IMR-90 (cell line): Measurements from ENCODE around the gene DOK3. TPM values are rescaled to one million over a fixed set of nuclear protein-coding genes. Genes with fewer than 3 reads are reported as not detected.

Experiments
- ATAC-seq: fragments of 200-7000 bp; cut with Tn5 transposase; 2 replicates; pipeline ENCODE4 v1.9.1; 2020; ENCODE audit warnings: low read depth, mild to moderate bottlenecking, moderate library complexity
- BruUV-seq: library from RNA; stranded (reverse); fragments of 400-500 nt; replicated peaks from 2 replicates; lab custom pipeline; 2021; lab: Mats Ljungman, UMichigan
- CTCF ChIA-PET: fragments of 300-600 bp; formaldehyde crosslinking; extraction: SDS; loops from one replicate; lab custom pipeline; 2021; ENCODE audit warnings: antibody characterized with exemption; lab: Yijun Ruan, JAX
- POLR2A ChIA-PET: fragments of 300-600 bp; sonication (Branson Sonifier 250); formaldehyde crosslinking; loops from one replicate; lab custom pipeline; 2022; ENCODE audit warnings: antibody characterized with exemption; ENCODE audit not compliant: unreplicated experiment; lab: Charles Lee
- DNase-seq: peaks from one replicate; pipeline ENCODE4 v3.0.0; 2013
- H2AFZ ChIP-seq: replicated peaks from 2 replicates; pipeline ENCODE3; 2013; ENCODE audit warnings: low read length, mild to moderate bottlenecking; ENCODE audit not compliant: poor library complexity
- H2AK5ac ChIP-seq: 2 replicates; pipeline ENCODE4 v1.6.1; 2013; ENCODE audit warnings: low read depth, low read length, inconsistent platforms
- H2AK9ac ChIP-seq: replicated peaks from 2 replicates; pipeline ENCODE3; 2013; ENCODE audit warnings: mild to moderate bottlenecking, low read depth, low read length, moderate library complexity; ENCODE audit not compliant: poor library complexity
- H2BK120ac ChIP-seq: 2 replicates; pipeline ENCODE4 v1.6.1; 2013; ENCODE audit warnings: low read depth, low read length, inconsistent platforms
- H2BK15ac ChIP-seq: 3 replicates; pipeline ENCODE4 v1.6.1; 2013; ENCODE audit warnings: low read depth, low read length, inconsistent platforms
- H2BK20ac ChIP-seq: 2 replicates; pipeline ENCODE4 v1.6.1; 2013; ENCODE audit warnings: low read depth, mild to moderate bottlenecking, inconsistent platforms, low read length, moderate library complexity
- H2BK5ac ChIP-seq: 2 replicates; pipeline ENCODE4 v1.6.1; 2013; ENCODE audit warnings: mild to moderate bottlenecking, low read depth, low read length, inconsistent platforms; ENCODE audit not compliant: poor library complexity, severe bottlenecking
- H3K14ac ChIP-seq: replicated peaks from 2 replicates; pipeline ENCODE4 v1.6.1; 2013; ENCODE audit warnings: low read depth, low read length, inconsistent platforms
- H3K18ac ChIP-seq: 2 replicates; pipeline ENCODE4 v1.6.1; 2013; ENCODE audit warnings: low read depth, low read length, control low read depth
- H3K23ac ChIP-seq: 2 replicates; pipeline ENCODE4 v1.6.1; 2013; ENCODE audit warnings: low read depth, low read length, inconsistent platforms
- H3K27ac ChIP-seq: 2 replicates; pipeline ENCODE4 v1.5.1; 2013; ENCODE audit warnings: mild to moderate bottlenecking, control low read depth, low read length; ENCODE audit not compliant: insufficient read depth
- H3K27me3 ChIP-seq: 2 replicates; pipeline ENCODE4 v1.6.1; 2013; ENCODE audit warnings: low read length; ENCODE audit not compliant: control insufficient read depth, insufficient read depth
- H3K36me3 ChIP-seq: 2 replicates; pipeline ENCODE4 v1.6.1; 2013; ENCODE audit warnings: low read length, mixed read lengths; ENCODE audit not compliant: control insufficient read depth, insufficient read depth
- H3K4ac ChIP-seq: 2 replicates; pipeline ENCODE4 v1.6.1; 2013; ENCODE audit warnings: low read depth, low read length, inconsistent platforms
- H3K4me1 ChIP-seq: 2 replicates; pipeline ENCODE4 v1.6.1; 2013; ENCODE audit warnings: low read length, mixed read lengths; ENCODE audit not compliant: control insufficient read depth, insufficient read depth
- H3K4me2 ChIP-seq: 2 replicates; pipeline ENCODE4 v1.6.1; 2013; ENCODE audit warnings: low read depth, mild to moderate bottlenecking, control low read depth, low read length, moderate library complexity
- H3K4me3 ChIP-seq: 2 replicates; pipeline ENCODE4 v1.5.1; 2013; ENCODE audit warnings: low read depth, mild to moderate bottlenecking, control low read depth, low read length, moderate library complexity; ENCODE audit not compliant: insufficient read depth
- H3K56ac ChIP-seq: 2 replicates; pipeline ENCODE4 v1.6.1; 2013; ENCODE audit warnings: low read length, inconsistent platforms; ENCODE audit not compliant: insufficient read depth; ENCODE audit errors: extremely low read depth
- H3K79me1 ChIP-seq, 2 experiments: 2 replicates each; pipeline ENCODE4 v1.6.1; 2013; ENCODE audit warnings: low read length in 2 of 2, inconsistent platforms in 1 of 2, low read depth in 1 of 2
- H3K9ac ChIP-seq: 2 replicates; pipeline ENCODE4 v1.6.1; 2013; ENCODE audit warnings: low read depth, low read length, control low read depth
- H3K9me1 ChIP-seq: 2 replicates; pipeline ENCODE4 v1.6.1; 2013; ENCODE audit warnings: low read length, inconsistent platforms; ENCODE audit not compliant: insufficient read depth
- H3K9me3 ChIP-seq: 2 replicates; pipeline ENCODE4 v1.6.1; 2013; ENCODE audit warnings: low read length; ENCODE audit not compliant: control insufficient read depth, insufficient read depth
- H4K20me1 ChIP-seq: 2 replicates; pipeline ENCODE4 v1.6.1; 2013; ENCODE audit warnings: low read length, inconsistent platforms; ENCODE audit not compliant: insufficient read depth
- H4K5ac ChIP-seq: 2 replicates; pipeline ENCODE4 v1.6.1; 2013; ENCODE audit warnings: mild to moderate bottlenecking, low read depth, low read length, control low read depth
- H4K8ac ChIP-seq, 2 experiments: 2 replicates each; pipeline ENCODE4 v1.6.1; 2013; ENCODE audit warnings: low read depth in 2 of 2, low read length in 2 of 2, control low read depth in 1 of 2, inconsistent platforms in 1 of 2
- H4K91ac ChIP-seq: 2 replicates; pipeline ENCODE4 v1.6.1; 2013; ENCODE audit warnings: low read depth, low read length, inconsistent platforms; ENCODE audit not compliant: insufficient read depth
- BHLHE40 ChIP-seq: fragments of 150-350 bp; IDR thresholded peaks from 2 replicates; pipeline ENCODE4 v1.6.1; 2016; ENCODE audit warnings: mild to moderate bottlenecking, low read depth, low read length
- ELK1 ChIP-seq: fragments of 150-350 bp; IDR thresholded peaks from 2 replicates; pipeline ENCODE4 v1.6.1; 2016; ENCODE audit warnings: low read depth, mild to moderate bottlenecking, low read length, moderate library complexity, borderline replicate concordance
- MAFK ChIP-seq: IDR thresholded peaks from 2 replicates; pipeline ENCODE4 v1.6.1; 2012; ENCODE audit warnings: low read depth, low read length, improper control_type of control experiment
- MAZ ChIP-seq: IDR thresholded peaks from 2 replicates; pipeline ENCODE4 v1.6.1; 2012; ENCODE audit warnings: low read depth, mild to moderate bottlenecking, low read length, improper control_type of control experiment, moderate library complexity, borderline replicate concordance
- NFE2L2 ChIP-seq: fragments of 150-350 bp; IDR thresholded peaks from 2 replicates; pipeline ENCODE4 v1.6.1; 2016; ENCODE audit warnings: low read depth, mild to moderate bottlenecking, low read length
- POLR2A ChIP-seq: IDR thresholded peaks from 2 replicates; pipeline ENCODE4 v1.6.1; 2012; ENCODE audit warnings: mild to moderate bottlenecking, low read depth, low read length
- RAD21 ChIP-seq: IDR thresholded peaks from 2 replicates; pipeline ENCODE4 v1.6.1; 2012; ENCODE audit warnings: low read length, improper control_type of control experiment
- RCOR1 ChIP-seq: IDR thresholded peaks from 2 replicates; pipeline ENCODE4 v1.6.1; 2012; ENCODE audit warnings: mild to moderate bottlenecking, low read length, improper control_type of control experiment; ENCODE audit not compliant: insufficient replicate concordance
- RFX5 ChIP-seq: IDR thresholded peaks from 2 replicates; pipeline ENCODE4 v1.8.0; 2012; ENCODE audit warnings: low read depth, mild to moderate bottlenecking, low read length, moderate library complexity
- SMC3 ChIP-seq: fragments of 150-350 bp; IDR thresholded peaks from 2 replicates; pipeline ENCODE4 v1.6.1; 2016; ENCODE audit warnings: low read depth, mild to moderate bottlenecking, antibody characterized with exemption, low read length, moderate library complexity
- WGBS, 2 experiments: methylation state at CpG; one replicate each; pipeline versions ENCODE4 v1.1.5 to v1.1.7; 2013; ENCODE audit warnings: missing lambda C conversion rate in 2 of 2; ENCODE audit not compliant: insufficient read length in 1 of 2; ENCODE audit errors: extremely low coverage in 2 of 2; 5-methylcytosine and 5-hydroxymethylcytosine counted together
- dilution Hi-C: fragments of 300-500 bp; cut with HindIII; formaldehyde crosslinking; loops from one replicate; pipeline ENCODE4 v1.14.3; 2018; ENCODE audit warnings: low sequenced_read_pairs; ENCODE audit not compliant: unreplicated experiment
- in situ Hi-C: fragments of 300-500 bp; cut with MboI; formaldehyde crosslinking; loops from 3 replicates; pipeline ENCODE4 v1.14.3; 2019; ENCODE audit warnings: low sequenced_read_pairs, inconsistent platforms, mixed read lengths
- intact Hi-C: fragments of 100-400 bp; cut with micrococcal nuclease; formaldehyde crosslinking; loops from 2 replicates; pipeline ENCODE4 v1.10.0; 2022
- polyA plus RNA-seq, 3 experiments: library from polyadenylated mRNA; depleted of rRNA; stranded (reverse); fragments of >200 nt; gene quantifications; 2 replicates each; pipeline ENCODE4 v1.2.3, GENCODE V29; 2012; ENCODE audit warnings: low replicate concordance in 1 of 3
- total RNA-seq: library from RNA; depleted of rRNA; stranded (reverse); fragments of >200 nt; gene quantifications from 2 replicates; pipeline ENCODE4 v1.2.3, GENCODE V29; 2012
- TF ChIP-seq, protein P1 (sequence below): conservative IDR thresholded peaks from 2 replicates; pipeline ENCODE4 v1.5.1; 2012; ENCODE audit warnings: mild to moderate bottlenecking, low read depth, low read length, improper control_type of control experiment

Gene DOK3
- total and polyA plus RNA-seq, 2 of the 4 experiments (the other 2 are of a cell fraction) = 0.54 to 3.9 TPM

DNA sequence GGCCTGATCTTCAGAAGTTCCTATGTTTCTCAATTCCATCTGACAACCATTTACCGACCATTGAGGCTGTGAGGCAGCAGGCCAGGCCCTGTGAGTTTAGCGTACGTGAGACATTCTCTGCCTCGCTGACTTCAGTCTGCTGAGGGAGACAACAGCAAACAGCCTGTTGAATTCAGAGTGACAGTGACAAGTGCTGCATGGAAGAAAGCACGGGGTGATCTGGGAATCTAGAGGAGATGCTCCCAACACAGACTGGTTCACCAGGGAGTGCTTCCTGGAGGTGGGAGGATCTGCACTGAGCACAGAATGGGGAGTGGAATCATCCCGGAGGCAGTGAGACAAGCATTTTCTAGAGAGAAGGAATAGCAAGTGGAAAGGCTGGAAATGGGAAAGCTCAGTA, 17.2 kb upstream of the DOK3 start:
- Histone ChIP-seq H3K79me1 (peaks cover 36 to 65% of the 10 kb centered on the region in 2 experiments), H3K4me2 (no peak overlapping the region), H3K4ac (no peak overlapping the region), H2AK5ac (no peak overlapping the region), H4K5ac (no peak overlapping the region), H3K4me3 (no peak overlapping the region), H3K9me1 (peaks cover 3% of the 10 kb centered on the region; the same call in 1 of the 2 replicates), H3K56ac (no peak overlapping the region), H3K9me3 (no peaks in the 10 kb centered on the region), H3K27ac (no peak overlapping the region), H3K36me3 (peaks cover 88% of the 10 kb centered on the region), H3K9ac (no peak overlapping the region), H2AFZ (no peak overlapping the region), H3K18ac (no peak overlapping the region), H4K91ac (no peak overlapping the region), H2BK120ac (no peak overlapping the region), H3K27me3 (no peaks in the 10 kb centered on the region), H2BK5ac (no peak overlapping the region), H3K4me1 (no peaks in the 10 kb centered on the region), H4K20me1 (peaks cover 13% of the 10 kb centered on the region), H2BK20ac (no peak overlapping the region), H2AK9ac (no peak overlapping the region), H2BK15ac (no peak overlapping the region), H3K14ac (no peak overlapping the region), H3K23ac (no peak overlapping the region), H4K8ac (no peak overlapping the region)
- TF ChIP-seq MAFK = no peak
- no peak for TF ChIP-seq ELK1
- TF ChIP-seq RAD21 = no peak
- TF ChIP-seq SMC3 = no peak
- TF ChIP-seq POLR2A = no peak
- TF ChIP-seq RCOR1 = no peak
- no peak for TF ChIP-seq BHLHE40
- TF ChIP-seq RFX5 = no peak
- TF ChIP-seq, protein P1, sequence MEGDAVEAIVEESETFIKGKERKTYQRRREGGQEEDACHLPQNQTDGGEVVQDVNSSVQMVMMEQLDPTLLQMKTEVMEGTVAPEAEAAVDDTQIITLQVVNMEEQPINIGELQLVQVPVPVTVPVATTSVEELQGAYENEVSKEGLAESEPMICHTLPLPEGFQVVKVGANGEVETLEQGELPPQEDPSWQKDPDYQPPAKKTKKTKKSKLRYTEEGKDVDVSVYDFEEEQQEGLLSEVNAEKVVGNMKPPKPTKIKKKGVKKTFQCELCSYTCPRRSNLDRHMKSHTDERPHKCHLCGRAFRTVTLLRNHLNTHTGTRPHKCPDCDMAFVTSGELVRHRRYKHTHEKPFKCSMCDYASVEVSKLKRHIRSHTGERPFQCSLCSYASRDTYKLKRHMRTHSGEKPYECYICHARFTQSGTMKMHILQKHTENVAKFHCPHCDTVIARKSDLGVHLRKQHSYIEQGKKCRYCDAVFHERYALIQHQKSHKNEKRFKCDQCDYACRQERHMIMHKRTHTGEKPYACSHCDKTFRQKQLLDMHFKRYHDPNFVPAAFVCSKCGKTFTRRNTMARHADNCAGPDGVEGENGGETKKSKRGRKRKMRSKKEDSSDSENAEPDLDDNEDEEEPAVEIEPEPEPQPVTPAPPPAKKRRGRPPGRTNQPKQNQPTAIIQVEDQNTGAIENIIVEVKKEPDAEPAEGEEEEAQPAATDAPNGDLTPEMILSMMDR = no peak
- no peak for TF ChIP-seq NFE2L2
- TF ChIP-seq MAZ = no peak
- ChIA-PET CTCF (no interaction called here), POLR2A (interaction anchor here (0.6 kb wide), 1 partner anchor 73 kb away, joined by 4 read pairs; the partner anchor contains the start of gene B4GALT7)
- intact Hi-C loops = no loop called here
- in situ Hi-C loops = no loop called here
- 96% methylated on average over 3 of the region's 6 CpGs; no CpG with 5 or more reads in 1 of the 2 experiments for WGBS, 2 experiments
- ATAC-seq (no peak), DNase-seq (no peak)
- dilution Hi-C loops = no loop called here
- BruUV-seq = no TSS peak
